HG02981 (cell line): ENCODE results near the gene DUXA.

Experiments
- ATAC-seq: cut with Tn5 transposase; IDR thresholded peaks from one replicate; pipeline ENCODE4 v1.9.1; 2021; ENCODE audit warnings: mild to moderate bottlenecking, moderate library complexity; ENCODE audit not compliant: unreplicated experiment

Gene DUXA

DNA sequence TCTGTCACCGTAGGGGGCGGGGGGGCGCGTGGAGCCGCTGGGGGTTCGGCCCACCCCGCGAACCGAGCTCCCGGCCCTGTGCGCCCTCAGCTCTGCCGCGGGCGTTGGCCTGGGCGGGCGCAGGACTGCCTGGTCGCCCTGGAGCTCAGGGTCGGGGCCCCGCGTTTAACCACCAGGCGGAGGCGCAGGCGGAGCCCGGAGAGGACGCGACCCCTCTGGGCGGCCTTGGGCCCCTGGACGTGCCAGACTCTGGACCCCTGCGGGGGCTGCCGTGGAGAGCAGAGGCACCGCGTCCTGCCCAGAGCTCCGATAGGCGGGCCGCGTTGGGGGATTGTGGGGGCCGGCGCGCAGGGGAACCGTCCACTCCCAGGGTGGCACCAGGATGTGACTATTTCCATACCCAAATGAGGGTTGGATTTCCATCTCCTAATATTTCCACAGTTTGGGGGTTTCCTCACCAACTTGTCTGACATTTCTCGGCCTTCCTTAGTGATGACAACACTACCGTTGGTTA lies 60.5 kb downstream of the DUXA start:
- no peak for ATAC-seq

GRCh38 chr19:57105976-57106721 lies 61.1 kb downstream of the DUXA start:
- ATAC-seq: no peak
